ENCODE measurements around the gene SIRT5. TPM values are rescaled to one million over a fixed set of nuclear protein-coding genes. Genes with fewer than 3 reads are reported as not detected.

The SIRT5 gene
- total and polyA plus RNA-seq, 2 experiments from 2014 or later = 4.8 to 6.1 TPM

GRCh38 chr6:13655700-13656099 lies 81.3 kb downstream of the SIRT5 start:
- Histone ChIP-seq H3K9me2 (ENCODE audit: insufficient read depth) (no peaks in the 10 kb centered on the region), H2AFZ (no peak overlapping the region), H3K4me1 (ENCODE audit: insufficient read depth) (no peaks in the 10 kb centered on the region), H3K4me2 (ENCODE audit: unreplicated experiment) (no peak overlapping the region), H3K4me3 (no peak overlapping the region), H3K27me3 (replicated peaks; ENCODE audit: insufficient read depth) (no peaks in the 10 kb centered on the region), H3F3A (ENCODE audit: insufficient read depth) (peaks cover 8% of the 10 kb centered on the region; the same call in 1 of the 2 replicates), H3K27ac (no peak overlapping the region), H3K36me3 (ENCODE audit: low read depth) (peaks cover 3% of the 10 kb centered on the region; the same call in 1 of the 2 replicates), H3K9me3 (ENCODE audit: low read depth) (no peaks in the 10 kb centered on the region), H3K79me2 (ENCODE audit: insufficient read depth) (peaks cover 95% of the 10 kb centered on the region), H3K9ac (no peak overlapping the region), H4K20me1 (ENCODE audit: insufficient read depth) (peaks cover 14% of the 10 kb centered on the region; the same call in 1 of the 2 replicates)
- TF ChIP-seq EZH2phosphoT487 (IDR thresholded peaks at IDR 0.05; ENCODE audit: insufficient read depth, low read depth) (no peak), EZH2 (IDR thresholded peaks at IDR 0.05; ENCODE audit: insufficient read depth, poor library complexity, severe bottlenecking) (no peak)
- DNase-seq = no peak
- in situ Hi-C loops (cut with MboI) = no loop called here
- 91 to 96% methylated on average over 1 of the region's 1 CpG for WGBS, 2 experiments (ENCODE audit: low coverage in 1 of 2, low lambda C conversion rate in 2 of 2, missing lambda C conversion rate in 2 of 2)

GRCh38 chr6:13660273-13660672 lies 85.9 kb downstream of the SIRT5 start:
- H3K27me3 ChIP-seq (replicated peaks; ENCODE audit: insufficient read depth) = no peaks in the 10 kb centered on the region
- no peaks in the 10 kb centered on the region for H3K36me3 ChIP-seq (ENCODE audit: low read depth)
- H3K27ac ChIP-seq = no peak overlapping the region
- H3K79me2 ChIP-seq (ENCODE audit: insufficient read depth) = peaks cover 100% of the 10 kb centered on the region
- no peak for DNase-seq
- no peak for TF ChIP-seq EZH2 (IDR thresholded peaks at IDR 0.05; ENCODE audit: insufficient read depth, poor library complexity, severe bottlenecking)
- no peak for TF ChIP-seq EZH2phosphoT487 (IDR thresholded peaks at IDR 0.05; ENCODE audit: insufficient read depth, low read depth)
- peaks cover 8% of the 10 kb centered on the region; the same call in 1 of the 2 replicates for H3F3A ChIP-seq (ENCODE audit: insufficient read depth)
- in situ Hi-C loops (cut with MboI) = no loop called here
- H3K4me2 ChIP-seq (ENCODE audit: unreplicated experiment) = no peak overlapping the region
- no peak overlapping the region for H2AFZ ChIP-seq
- H3K4me3 ChIP-seq = no peak overlapping the region
- no peak overlapping the region for H3K9ac ChIP-seq
- no peaks in the 10 kb centered on the region; the same call in 1 of the 2 replicates for H3K9me2 ChIP-seq (ENCODE audit: insufficient read depth)
- H3K4me1 ChIP-seq (ENCODE audit: insufficient read depth) = peaks cover 17% of the 10 kb centered on the region
- H3K9me3 ChIP-seq (ENCODE audit: low read depth) = no peaks in the 10 kb centered on the region
- peaks cover 31% of the 10 kb centered on the region; the same call in 1 of the 2 replicates for H4K20me1 ChIP-seq (ENCODE audit: insufficient read depth)
- 100% methylated on average over 1 of the region's 1 CpG for WGBS, 2 experiments (ENCODE audit: low coverage in 1 of 2, low lambda C conversion rate in 2 of 2, missing lambda C conversion rate in 2 of 2)

- Histone ChIP-seq H3K9ac (no peak overlapping the region), H3K9me2 (ENCODE audit: insufficient read depth) (no peaks in the 10 kb centered on the region; the same call in 1 of the 2 replicates), H3K4me1 (ENCODE audit: insufficient read depth) (peaks cover 17% of the 10 kb centered on the region), H3K27me3 (replicated peaks; ENCODE audit: insufficient read depth) (no peaks in the 10 kb centered on the region), H3K79me2 (ENCODE audit: insufficient read depth) (peaks cover 100% of the 10 kb centered on the region), H3F3A (ENCODE audit: insufficient read depth) (peaks cover 8% of the 10 kb centered on the region; the same call in 1 of the 2 replicates), H3K4me3 (no peak overlapping the region), H3K36me3 (ENCODE audit: low read depth) (no peaks in the 10 kb centered on the region), H4K20me1 (ENCODE audit: insufficient read depth) (peaks cover 31% of the 10 kb centered on the region; the same call in 1 of the 2 replicates), H2AFZ (no peak overlapping the region), H3K9me3 (ENCODE audit: low read depth) (no peaks in the 10 kb centered on the region), H3K27ac (no peak overlapping the region), H3K4me2 (ENCODE audit: unreplicated experiment) (no peak overlapping the region)
- in situ Hi-C loops (cut with MboI) = no loop called here
- no peak for DNase-seq
- WGBS, 2 experiments (ENCODE audit: low coverage in 1 of 2, low lambda C conversion rate in 2 of 2, missing lambda C conversion rate in 2 of 2) = 95 to 100% methylated on average over 1 of the region's 1 CpG
- TF ChIP-seq EZH2phosphoT487 (IDR thresholded peaks at IDR 0.05; ENCODE audit: insufficient read depth, low read depth) (no peak), EZH2 (IDR thresholded peaks at IDR 0.05; ENCODE audit: insufficient read depth, poor library complexity, severe bottlenecking) (no peak)
Observed at GRCh38 chr6:13660893-13661292, 86.5 kb downstream of the SIRT5 start.

GRCh38 chr6:13661647-13662046 lies 87.2 kb downstream of the SIRT5 start:
- no peak overlapping the region for H3K9ac ChIP-seq
- no peak overlapping the region for H3K27ac ChIP-seq
- H3K9me2 ChIP-seq (ENCODE audit: insufficient read depth) = no peaks in the 10 kb centered on the region; the same call in 1 of the 2 replicates
- H4K20me1 ChIP-seq (ENCODE audit: insufficient read depth) = peaks cover 31% of the 10 kb centered on the region; the same call in 1 of the 2 replicates
- no peak overlapping the region for H3K4me3 ChIP-seq
- H3K36me3 ChIP-seq (ENCODE audit: low read depth) = no peaks in the 10 kb centered on the region
- H3K9me3 ChIP-seq (ENCODE audit: low read depth) = no peaks in the 10 kb centered on the region
- H3K4me2 ChIP-seq (ENCODE audit: unreplicated experiment) = no peak overlapping the region
- H3K4me1 ChIP-seq (ENCODE audit: insufficient read depth) = peaks cover 22% of the 10 kb centered on the region
- no peaks in the 10 kb centered on the region for H3K27me3 ChIP-seq (replicated peaks; ENCODE audit: insufficient read depth)
- TF ChIP-seq EZH2phosphoT487 (IDR thresholded peaks at IDR 0.05; ENCODE audit: insufficient read depth, low read depth) = no peak
- no peak for TF ChIP-seq EZH2 (IDR thresholded peaks at IDR 0.05; ENCODE audit: insufficient read depth, poor library complexity, severe bottlenecking)
- no peak overlapping the region for H2AFZ ChIP-seq
- no peak for DNase-seq
- peaks cover 100% of the 10 kb centered on the region for H3K79me2 ChIP-seq (ENCODE audit: insufficient read depth)
- WGBS, 2 experiments (ENCODE audit: low coverage in 1 of 2, low lambda C conversion rate in 2 of 2, missing lambda C conversion rate in 2 of 2) = 100% methylated on average over 2 of the region's 2 CpGs
- peaks cover 8% of the 10 kb centered on the region; the same call in 1 of the 2 replicates for H3F3A ChIP-seq (ENCODE audit: insufficient read depth)
- in situ Hi-C loops (cut with MboI) = no loop called here

Data from GM23248 (cell line).